NOMO-1 (cell line): ENCODE results near the gene MRFAP1L1.
A peak's percentile ranks its signal among the peaks of the same experiment; 100 is the strongest.

Experiments
- DNase-seq, 2 experiments: peaks; one replicate each; lab custom pipeline; 2025; ENCODE audit not compliant: unreplicated experiment in 2 of 2; lab: John Stamatoyannopoulos, UW

MRFAP1L1 gene

DNA sequence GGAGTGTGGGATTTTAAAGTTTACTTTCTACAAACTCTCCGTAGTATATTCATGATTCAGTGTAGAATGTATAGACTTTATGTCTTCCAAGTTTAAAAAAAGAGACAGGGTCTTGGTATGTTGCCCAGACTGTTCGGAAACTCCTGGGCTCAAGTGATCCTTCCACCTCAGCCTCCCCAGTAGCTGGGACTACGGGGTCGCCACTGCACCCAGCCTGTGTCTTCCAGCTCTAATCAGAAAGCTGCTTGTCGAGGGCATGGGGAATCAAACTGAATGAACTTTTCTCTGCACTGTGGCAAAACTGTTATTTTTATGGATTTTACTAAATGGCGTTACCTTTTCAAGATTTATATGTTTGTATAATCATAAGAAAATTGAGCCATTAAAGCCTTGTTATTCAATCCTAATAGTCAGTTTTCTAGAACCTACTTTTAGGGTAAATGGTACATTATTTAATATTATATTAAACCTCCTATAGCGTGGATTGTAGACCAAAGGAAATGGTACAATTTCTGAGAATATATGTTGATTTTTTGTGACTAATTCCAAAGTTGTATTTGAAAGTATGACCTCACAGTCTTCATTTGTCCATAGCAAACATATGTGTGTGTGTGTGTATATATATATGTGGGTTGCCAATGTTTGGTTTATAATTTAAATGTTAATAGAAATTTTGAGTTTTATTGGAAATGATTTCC lies 7.4 kb upstream of the MRFAP1L1 start:
- DNase-seq, result no peak

DNA sequence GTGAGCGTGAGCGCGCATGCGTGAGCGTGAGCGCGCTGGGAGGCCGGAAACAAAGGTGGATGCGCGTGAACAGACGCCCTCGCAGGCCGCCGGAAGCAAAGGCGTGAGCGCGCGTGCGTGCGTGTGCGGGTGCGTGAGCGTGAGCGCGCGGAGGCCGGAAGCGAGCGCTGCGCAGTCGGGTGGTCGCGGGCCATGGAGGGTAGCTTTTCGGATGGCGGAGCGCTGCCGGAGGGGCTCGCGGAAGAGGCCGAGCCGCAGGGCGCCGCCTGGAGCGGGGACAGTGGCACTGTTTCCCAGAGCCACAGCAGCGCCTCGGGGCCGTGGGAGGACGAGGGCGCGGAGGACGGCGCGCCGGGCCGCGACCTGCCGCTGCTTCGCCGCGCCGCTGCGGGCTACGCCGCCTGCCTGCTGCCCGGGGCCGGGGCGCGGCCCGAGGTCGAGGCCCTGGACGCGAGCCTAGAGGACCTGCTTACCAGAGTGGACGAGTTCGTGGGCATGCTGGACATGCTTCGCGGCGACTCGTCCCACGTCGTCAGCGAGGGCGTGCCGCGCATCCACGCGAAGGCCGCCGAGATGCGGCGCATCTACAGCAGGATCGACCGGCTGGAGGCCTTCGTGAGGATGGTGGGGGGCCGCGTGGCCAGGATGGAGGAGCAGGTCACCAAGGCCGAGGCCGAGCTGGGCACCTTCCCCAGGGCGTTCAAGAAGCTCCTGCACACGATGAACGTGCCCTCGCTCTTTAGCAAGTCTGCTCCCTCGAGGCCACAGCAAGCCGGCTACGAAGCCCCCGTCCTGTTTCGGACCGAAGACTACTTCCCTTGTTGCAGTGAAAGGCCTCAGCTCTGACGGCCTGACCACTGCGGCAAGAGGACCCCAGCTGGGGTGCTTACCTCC lies 6.6 kb upstream of the MRFAP1L1 start, which contains the start of gene BLOC1S4:
BLOC1S4 (plus strand) TSS at position 157 of the 894 bp plus-strand sequence; CDS start at position 193, 36 bp downstream.
- peak; percentile 85 to 94 for DNase-seq

- DNase-seq, result no peak
These were observed 6.0 kb upstream of the MRFAP1L1 start for GRCh38 chr4:6715704-6716017.

- no peak for DNase-seq
These were observed 5.3 kb upstream of the MRFAP1L1 start for GRCh38 chr4:6714954-6715353.

DNA sequence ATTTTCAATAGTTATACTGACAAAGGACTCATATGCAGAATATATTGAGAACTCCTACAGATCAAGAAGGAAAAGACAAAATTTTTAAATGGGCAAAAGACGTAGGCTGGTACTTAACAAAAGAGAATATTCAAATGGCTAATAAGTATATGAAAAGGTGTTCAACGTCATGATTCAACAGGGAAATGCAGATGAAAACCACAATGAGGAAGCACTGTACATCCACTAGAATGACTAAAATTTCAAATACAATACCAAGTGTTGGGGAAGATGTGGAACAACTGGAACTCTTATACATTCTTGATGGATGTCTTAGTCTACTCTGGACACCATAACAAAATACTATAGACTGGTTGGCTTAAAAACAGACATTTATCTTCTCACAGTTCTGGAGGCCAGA lies 1.3 kb upstream of the MRFAP1L1 start:
- peak in 1 of 2 experiments; percentile 22 for DNase-seq

- DNase-seq, result no peak
These were observed 617 bp upstream of the MRFAP1L1 start for GRCh38 chr4:6710282-6710681.

GRCh38 chr4:6706173-6706572 lies 3.5 kb downstream of the MRFAP1L1 start:
- no peak for DNase-seq

GRCh38 chr4:6705646-6706045 lies 4.0 kb downstream of the MRFAP1L1 start:
- DNase-seq, result no peak

GRCh38 chr4:6703786-6704185 lies 5.9 kb downstream of the MRFAP1L1 start:
- no peak for DNase-seq

GRCh38 chr4:6702761-6703160 lies 6.9 kb downstream of the MRFAP1L1 start:
- no peak for DNase-seq

- no peak for DNase-seq
These were observed 8.3 kb downstream of the MRFAP1L1 start for GRCh38 chr4:6701371-6701770.

- no peak for DNase-seq
These were observed 9.8 kb downstream of the MRFAP1L1 start for GRCh38 chr4:6699903-6700302.

DNA sequence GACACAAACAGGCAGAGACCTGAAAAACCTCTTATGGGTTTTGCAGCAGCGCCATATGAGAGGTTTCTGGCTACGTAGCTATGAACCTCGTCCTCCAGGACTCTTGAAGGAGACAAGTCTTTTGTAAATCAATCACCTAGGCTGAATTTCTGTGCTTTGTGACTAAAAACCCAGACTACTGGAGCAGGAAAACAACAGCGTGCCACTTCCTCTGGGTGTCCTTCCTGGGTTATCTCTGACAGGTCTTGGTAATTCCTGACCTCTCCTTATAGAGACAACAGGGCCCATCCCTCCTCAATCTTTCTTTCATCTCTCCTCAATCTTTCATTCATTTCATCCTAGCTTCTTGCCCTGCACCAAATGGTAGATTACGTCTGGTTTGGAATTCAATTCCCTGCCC lies 10.3 kb downstream of the MRFAP1L1 start:
- DNase-seq, result no peak

- no peak for DNase-seq
These were observed 12.5 kb downstream of the MRFAP1L1 start for GRCh38 chr4:6697131-6697530.

GRCh38 chr4:6696611-6697010 lies 13.1 kb downstream of the MRFAP1L1 start:
- DNase-seq, result no peak

DNA sequence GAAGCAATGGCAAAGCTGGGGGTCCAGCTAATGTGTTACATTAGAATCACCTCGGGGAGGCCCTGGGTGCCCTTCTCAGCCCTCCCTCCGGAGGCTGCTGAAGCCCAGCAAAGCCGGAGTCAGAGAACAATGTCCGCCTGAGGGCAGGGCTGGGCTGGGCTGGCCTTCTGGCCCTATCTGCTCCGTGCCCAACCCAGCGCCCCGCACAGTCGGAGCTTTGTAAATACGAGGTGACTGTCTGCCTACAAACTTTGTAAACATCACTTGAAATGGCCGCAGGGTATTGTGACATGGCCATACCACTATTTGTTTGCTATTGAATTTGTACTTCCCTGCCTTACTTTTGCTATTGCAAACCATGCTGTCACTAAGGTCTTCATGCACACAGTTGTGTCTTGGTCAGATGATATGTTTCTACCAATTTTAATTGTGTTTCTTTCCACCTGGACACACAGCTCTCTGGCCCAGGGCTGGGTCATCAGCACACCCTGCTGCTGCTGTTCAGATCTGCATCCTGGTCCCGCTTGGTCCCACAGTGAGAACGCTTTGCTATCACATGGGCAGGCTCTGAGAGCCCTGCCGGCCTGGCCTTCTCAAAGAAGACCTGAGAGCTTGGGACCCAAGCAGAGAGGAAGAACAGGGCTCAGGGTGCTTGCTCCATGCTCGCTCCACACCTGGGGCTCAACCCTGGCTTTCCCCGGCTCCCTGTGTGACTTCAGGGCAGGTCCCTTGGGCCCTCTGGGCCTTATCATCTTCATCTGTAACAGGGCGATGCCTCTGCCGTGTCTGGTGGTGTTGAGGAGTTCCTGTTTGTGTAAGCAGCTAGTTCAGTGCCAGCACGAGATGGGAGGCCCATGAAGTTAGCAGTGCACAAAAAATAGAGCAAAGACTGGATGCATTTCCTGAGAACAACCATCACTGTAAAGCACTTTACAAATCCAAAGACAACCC lies 13.7 kb downstream of the MRFAP1L1 start:
- peak in 1 of 2 experiments; percentile 25 for DNase-seq

DNA sequence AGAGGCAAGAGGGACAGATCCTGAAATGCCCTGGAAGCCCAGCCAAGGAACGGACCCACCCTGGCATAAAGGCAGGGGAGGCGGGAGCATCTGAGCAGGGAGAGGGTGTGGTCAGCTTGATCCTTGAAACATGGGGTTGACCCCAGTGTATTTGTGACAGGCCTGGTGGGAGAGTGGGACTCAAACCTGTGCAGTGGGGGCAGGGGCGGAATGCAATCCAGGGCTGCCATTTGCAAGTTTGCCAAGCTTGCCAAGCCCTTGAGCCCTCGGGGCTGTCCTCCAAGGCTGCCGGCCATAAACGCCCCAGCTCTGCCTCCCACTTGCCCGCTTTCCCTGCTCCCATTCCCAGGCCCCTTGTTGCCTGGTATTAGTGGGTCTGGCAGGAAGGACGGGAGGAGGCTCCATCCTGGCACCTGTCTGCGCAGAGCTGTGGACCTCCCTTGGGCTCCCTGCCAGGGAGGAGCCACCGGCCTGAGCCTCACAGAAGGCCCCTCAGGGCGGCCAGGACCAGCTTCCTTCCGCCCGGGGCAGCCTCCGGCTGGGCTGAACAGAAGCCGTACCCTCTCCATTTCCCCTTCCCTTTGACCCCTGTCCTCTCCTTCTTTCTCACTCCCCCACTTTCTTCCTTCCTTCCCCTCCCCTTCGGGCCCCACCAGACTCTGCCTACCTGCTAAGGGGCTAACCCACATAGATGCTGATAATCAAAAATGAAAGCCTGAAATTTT lies 15.3 kb downstream of the MRFAP1L1 start:
- no peak for DNase-seq

GRCh38 chr4:6693231-6694176 lies 16.2 kb downstream of the MRFAP1L1 start, which contains the start of gene S100P:
TSS of gene S100P (plus strand) at chr4:6693878. CDS start at chr4:6693933, 55 bp downstream.
- no peak for DNase-seq

DNA sequence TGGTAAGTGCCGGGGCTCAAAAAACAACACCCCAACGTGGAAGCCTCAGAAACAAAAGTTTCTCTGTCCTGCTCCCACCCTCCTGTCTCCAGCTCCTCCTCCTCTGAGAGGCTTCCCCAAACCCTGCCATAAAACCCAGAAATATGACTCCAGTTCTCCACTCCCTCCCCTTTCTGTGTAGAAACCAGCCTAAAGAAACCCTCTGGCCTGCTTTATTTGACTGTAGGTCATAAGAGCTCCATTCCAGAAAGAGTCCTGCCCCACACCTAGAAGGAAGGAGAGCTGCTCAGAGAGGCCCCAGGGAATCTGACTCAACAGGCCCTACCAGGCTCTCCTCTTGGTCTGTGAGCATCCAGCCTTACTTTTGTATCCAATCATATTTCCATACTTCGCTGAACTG lies 16.9 kb downstream of the MRFAP1L1 start:
- no peak for DNase-seq
